Thyroid gland (tissue), 4 donors: Measurements from ENCODE around the gene LMTK3. TPM values are rescaled to one million over a fixed set of nuclear protein-coding genes. Genes with fewer than 3 reads are reported as not detected.
A peak's percentile ranks its signal among the peaks of the same experiment; 100 is the strongest.

Experiments
- DNase-seq, 2 donors: peaks; one replicate each; pipeline ENCODE4 v3.0.0-alpha.2; 2019
- H3K27ac ChIP-seq, 3 donors: fragments of 200-600 bp; sonication (generic); 1 replicate in 2 of 3; 2 replicates in 1 of 3; pipeline ENCODE4 v1.5.1; 2016 to 2019; ENCODE audit warnings: mild to moderate bottlenecking in 1 of 3, moderate library complexity in 1 of 3
- H3K27me3 ChIP-seq: fragments of 200-600 bp; sonication (generic); one replicate; pipeline ENCODE4 v1.5.1; 2019
- H3K36me3 ChIP-seq, 2 donors: fragments of 200-600 bp; sonication (generic); one replicate each; pipeline ENCODE4 v1.5.1; 2016 to 2019
- H3K4me1 ChIP-seq, 2 donors: fragments of 200-600 bp; sonication (generic); one replicate each; pipeline ENCODE4 v1.5.1; 2017 to 2019
- H3K4me3 ChIP-seq, 3 donors: fragments of 200-600 bp; sonication (generic); replicated peaks in 1 of 3; 1 replicate in 2 of 3; 2 replicates in 1 of 3; pipeline ENCODE4 v1.5.1; 2016; ENCODE audit warnings: mild to moderate bottlenecking in 1 of 3
- H3K9me3 ChIP-seq: fragments of 200-600 bp; sonication (generic); one replicate; pipeline ENCODE4 v1.5.1; 2017
- POLR2A ChIP-seq, 2 donors: fragments of 450-650 bp; IDR thresholded peaks; one replicate each; pipeline ENCODE4 v1.6.1; 2017; ENCODE audit warnings: antibody characterized with exemption in 2 of 2, mild to moderate bottlenecking in 2 of 2, moderate library complexity in 1 of 2
- WGBS, 2 donors: methylation state at CpG; one replicate each; pipeline ENCODE4 v1.1.5; 2017; 5-methylcytosine and 5-hydroxymethylcytosine counted together
- intact Hi-C: fragments of 100-400 bp; cut with DNase I; formaldehyde crosslinking; loops from one replicate; pipeline ENCODE4 v1.15.1; 2023
- total RNA-seq, 4 donors: library from RNA; depleted of rRNA; stranded (reverse); fragments of >200 nt; gene quantifications; one replicate each; pipeline ENCODE4 v1.2.3, GENCODE V29; 2016
- TF ChIP-seq, protein P1 (sequence below), 6 experiments: fragments of 200-600 bp in 3 of 6; fragments of 450-650 bp in 3 of 6; sonication (generic) in 3 of 6; IDR thresholded peaks; one replicate each; pipeline ENCODE4 v1.5.1; 2016 to 2019; ENCODE audit warnings: antibody characterized with exemption in 6 of 6, mild to moderate bottlenecking in 2 of 6, inconsistent platforms in 1 of 6, moderate library complexity in 1 of 6

LMTK3 gene
- total RNA-seq, 4 donors from 2014 or later, result 3.0 to 7.1 (median 4.6) TPM

DNA sequence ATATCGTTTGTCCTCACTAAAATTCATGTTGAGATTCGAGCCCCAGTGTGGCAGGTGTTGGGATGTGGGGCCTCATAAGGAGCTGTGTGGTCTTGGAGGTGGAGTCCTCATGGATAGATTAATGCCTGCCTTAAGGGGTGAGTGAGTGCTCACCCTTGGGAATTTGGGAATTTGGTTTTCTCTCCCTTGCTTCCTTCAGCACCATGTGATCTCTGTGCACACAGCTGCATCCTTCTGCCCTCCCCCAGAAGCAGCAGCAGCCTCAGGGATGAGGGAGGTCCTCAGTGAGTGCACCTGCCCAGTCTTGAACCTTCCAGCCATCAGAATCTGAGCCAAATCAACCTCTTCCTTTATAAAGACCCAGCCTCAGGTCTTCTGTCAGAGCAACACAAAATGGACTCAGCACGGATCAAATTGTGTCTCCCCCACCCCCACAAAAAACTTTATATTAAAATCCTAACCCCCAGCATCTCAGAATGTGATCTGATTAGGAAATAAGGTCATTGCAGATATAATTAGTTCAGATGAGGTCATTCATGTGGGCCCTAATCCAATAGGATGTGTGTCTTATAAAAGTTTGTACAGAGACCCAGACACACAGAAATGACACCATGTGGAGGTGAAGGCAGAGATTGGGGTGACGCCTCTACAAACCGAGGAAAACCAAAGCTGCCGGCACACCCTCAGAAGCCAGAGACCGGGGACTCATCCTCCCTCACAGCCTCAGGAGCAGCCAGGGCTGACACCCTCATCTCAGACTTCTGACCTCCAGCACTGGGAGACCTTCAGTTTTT, 29.6 kb downstream of the LMTK3 start:
- Histone ChIP-seq H3K27ac (no peak overlapping the region), H3K27me3 (no peaks in the 10 kb centered on the region), H3K9me3 (no peaks in the 10 kb centered on the region), H3K4me3 (no peak overlapping the region), H3K36me3 (peaks cover 16 to 19% of the 10 kb centered on the region in 2 donors), H3K4me1 (peaks cover 0 to 4% of the 10 kb centered on the region in 2 donors)
- WGBS, 2 donors, result 75 to 76% methylated on average over 7 of the region's 7 CpGs
- no peak for TF ChIP-seq POLR2A (IDR thresholded peaks at IDR 0.05)
- TF ChIP-seq, protein P1, sequence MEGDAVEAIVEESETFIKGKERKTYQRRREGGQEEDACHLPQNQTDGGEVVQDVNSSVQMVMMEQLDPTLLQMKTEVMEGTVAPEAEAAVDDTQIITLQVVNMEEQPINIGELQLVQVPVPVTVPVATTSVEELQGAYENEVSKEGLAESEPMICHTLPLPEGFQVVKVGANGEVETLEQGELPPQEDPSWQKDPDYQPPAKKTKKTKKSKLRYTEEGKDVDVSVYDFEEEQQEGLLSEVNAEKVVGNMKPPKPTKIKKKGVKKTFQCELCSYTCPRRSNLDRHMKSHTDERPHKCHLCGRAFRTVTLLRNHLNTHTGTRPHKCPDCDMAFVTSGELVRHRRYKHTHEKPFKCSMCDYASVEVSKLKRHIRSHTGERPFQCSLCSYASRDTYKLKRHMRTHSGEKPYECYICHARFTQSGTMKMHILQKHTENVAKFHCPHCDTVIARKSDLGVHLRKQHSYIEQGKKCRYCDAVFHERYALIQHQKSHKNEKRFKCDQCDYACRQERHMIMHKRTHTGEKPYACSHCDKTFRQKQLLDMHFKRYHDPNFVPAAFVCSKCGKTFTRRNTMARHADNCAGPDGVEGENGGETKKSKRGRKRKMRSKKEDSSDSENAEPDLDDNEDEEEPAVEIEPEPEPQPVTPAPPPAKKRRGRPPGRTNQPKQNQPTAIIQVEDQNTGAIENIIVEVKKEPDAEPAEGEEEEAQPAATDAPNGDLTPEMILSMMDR (IDR thresholded peaks at IDR 0.05), result no peak
- intact Hi-C loops, result no loop called here
- no peak for DNase-seq

DNA sequence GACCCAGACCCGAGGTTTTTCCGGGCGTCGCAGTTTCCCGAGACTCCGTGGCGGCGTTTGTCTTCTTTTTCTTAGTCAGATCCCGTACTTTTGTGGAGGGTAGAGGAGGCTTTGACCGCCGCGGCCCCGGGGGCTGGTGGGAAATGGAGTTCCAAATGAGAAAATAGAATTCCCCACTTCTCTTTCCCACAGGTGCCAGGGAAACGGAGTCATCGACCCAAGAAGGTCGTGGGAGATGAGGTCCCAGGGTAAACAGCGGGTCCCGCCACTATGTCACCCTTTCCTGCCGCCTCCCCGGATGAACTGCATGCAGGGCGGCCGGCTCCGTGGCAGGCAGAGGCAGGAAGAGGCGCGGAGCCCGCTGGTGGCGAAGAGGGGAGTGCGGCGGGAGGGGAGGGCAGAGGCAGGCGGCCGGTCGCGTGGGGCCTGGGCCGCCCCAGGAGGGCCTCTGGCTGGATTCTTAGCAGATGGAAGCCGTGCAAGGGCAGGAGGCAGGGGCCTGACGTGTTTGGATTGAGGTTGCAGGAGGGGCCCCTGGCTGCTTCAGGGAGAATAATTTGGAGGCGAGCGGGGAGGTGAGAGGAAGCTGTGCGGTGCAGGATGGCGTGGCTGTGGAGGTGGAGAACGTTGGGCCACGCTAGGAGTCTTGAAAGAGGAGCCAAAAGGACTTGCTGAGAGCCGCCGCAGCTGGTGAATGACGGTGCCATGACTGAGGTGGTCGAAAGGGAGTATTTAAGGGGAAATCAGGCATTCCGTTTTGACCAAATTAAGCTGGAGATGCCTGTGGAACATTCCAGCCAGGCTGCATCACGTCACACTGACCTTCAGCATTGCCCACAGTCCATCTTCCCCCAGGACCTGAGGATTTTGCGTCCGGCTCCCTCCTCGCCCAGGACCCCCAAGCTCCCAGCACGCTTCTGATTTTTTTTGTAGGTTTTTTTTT, 30.8 kb downstream of the LMTK3 start:
- H3K27ac ChIP-seq, result peak overlapping the region; percentile 55 to 65 (median 64)
- H3K4me3 ChIP-seq, result peak overlapping the region in 1 of 3 donors; percentile 40
- H3K9me3 ChIP-seq, result no peaks in the 10 kb centered on the region
- WGBS, 2 donors, result 50 to 57% methylated on average over 52 of the region's 52 CpGs
- H3K4me1 ChIP-seq, result peaks cover 0 to 4% of the 10 kb centered on the region in 2 donors
- peak in 1 of 2 donors; percentile 21 for TF ChIP-seq POLR2A (IDR thresholded peaks at IDR 0.05)
- TF ChIP-seq, protein P1 (IDR thresholded peaks at IDR 0.05), result no peak
- H3K27me3 ChIP-seq, result no peaks in the 10 kb centered on the region
- no peak for DNase-seq
- intact Hi-C loops, result no loop called here
- H3K36me3 ChIP-seq, result peaks cover 23 to 25% of the 10 kb centered on the region in 2 donors

DNA sequence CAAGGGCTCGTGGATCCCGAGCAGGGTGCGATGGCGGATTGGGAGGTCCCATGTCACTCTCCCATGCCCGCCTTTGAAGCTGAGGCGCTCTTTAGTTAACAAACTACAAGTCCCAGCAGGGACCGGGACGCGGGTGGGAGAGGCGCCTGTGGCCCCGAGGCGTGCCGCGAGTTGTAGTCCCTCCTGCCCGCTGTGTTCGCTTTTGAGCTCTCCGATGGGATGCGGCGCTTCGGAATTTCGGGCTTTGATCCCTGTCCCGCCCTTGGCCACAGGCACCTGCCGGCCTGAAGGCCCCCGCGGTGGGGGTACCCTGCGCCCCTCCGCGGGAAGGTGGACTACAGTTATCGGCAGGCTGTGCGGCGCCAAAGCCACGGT, 31.5 kb downstream of the LMTK3 start:
- peak in 1 of 2 donors; percentile 33 for DNase-seq
- Histone ChIP-seq H3K27me3 (no peaks in the 10 kb centered on the region), H3K4me3 (peak overlapping the region in 1 of 3 donors; percentile 40), H3K27ac (peak overlapping the region; percentile 55 to 65 (median 64)), H3K36me3 (peaks cover 30 to 31% of the 10 kb centered on the region in 2 donors), H3K4me1 (peaks cover 0 to 4% of the 10 kb centered on the region in 2 donors), H3K9me3 (no peaks in the 10 kb centered on the region)
- WGBS, 2 donors, result 44 to 50% methylated on average over 17 to 30 of the region's 32 CpGs
- no peak for TF ChIP-seq POLR2A (IDR thresholded peaks at IDR 0.05)
- TF ChIP-seq, protein P1 (IDR thresholded peaks at IDR 0.05), result no peak
- intact Hi-C loops, result no loop called here

DNA sequence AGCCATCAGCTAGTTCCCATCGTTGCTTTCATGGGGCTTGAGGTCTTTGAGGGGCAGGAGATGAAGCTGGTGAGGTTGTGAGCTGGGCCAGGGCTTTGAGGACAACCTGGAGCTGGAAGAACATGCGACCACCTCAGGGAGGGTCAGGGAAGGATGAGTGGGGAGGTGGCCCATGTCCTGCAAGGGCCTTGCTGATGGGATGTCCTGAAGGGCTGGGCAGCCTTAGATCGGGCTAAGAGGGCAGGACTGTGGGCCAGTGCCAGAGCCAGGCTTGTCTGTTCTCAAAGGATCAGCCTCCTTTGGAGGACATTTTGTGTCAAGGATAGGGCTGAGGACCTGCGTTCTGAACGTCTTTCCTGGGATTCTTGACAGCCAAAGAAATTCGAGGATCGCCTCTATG, 31.9 kb downstream of the LMTK3 start:
- no peaks in the 10 kb centered on the region for H3K27me3 ChIP-seq
- H3K9me3 ChIP-seq, result no peaks in the 10 kb centered on the region
- H3K27ac ChIP-seq, result peak overlapping the region in 1 of 3 donors; percentile 65
- H3K36me3 ChIP-seq, result peaks cover 35 to 36% of the 10 kb centered on the region in 2 donors
- no peak for DNase-seq
- WGBS, 2 donors, result 87 to 94% methylated on average over 5 to 7 of the region's 7 CpGs
- TF ChIP-seq POLR2A (IDR thresholded peaks at IDR 0.05), result no peak
- TF ChIP-seq, protein P1 (IDR thresholded peaks at IDR 0.05), result no peak
- intact Hi-C loops, result no loop called here
- peaks cover 0 to 4% of the 10 kb centered on the region in 2 donors for H3K4me1 ChIP-seq
- no peak overlapping the region for H3K4me3 ChIP-seq
